GM12865 (cell line): Measurements from ENCODE around the gene HJV.

Source experiments
- DNase-seq: peaks from one replicate; pipeline ENCODE4 v3.0.0; 2010; ENCODE audit warnings: low read depth
- H3K4me3 ChIP-seq: 2 replicates; pipeline ENCODE4 v1.5.1; 2011; ENCODE audit warnings: mild to moderate bottlenecking, low read depth, low read length, control low read depth
- TF ChIP-seq, protein P1 (sequence below): IDR thresholded peaks from 2 replicates; pipeline ENCODE4 v1.5.1; 2011; ENCODE audit warnings: low read length, control low read depth, low read depth, inconsistent platforms; ENCODE audit not compliant: insufficient read depth; ENCODE audit errors: missing control alignments

Gene HJV

GRCh38 chr1:145992958-145993617 lies 28.4 kb downstream of the HJV start:
- DNase-seq = no peak
- TF ChIP-seq, protein P1, sequence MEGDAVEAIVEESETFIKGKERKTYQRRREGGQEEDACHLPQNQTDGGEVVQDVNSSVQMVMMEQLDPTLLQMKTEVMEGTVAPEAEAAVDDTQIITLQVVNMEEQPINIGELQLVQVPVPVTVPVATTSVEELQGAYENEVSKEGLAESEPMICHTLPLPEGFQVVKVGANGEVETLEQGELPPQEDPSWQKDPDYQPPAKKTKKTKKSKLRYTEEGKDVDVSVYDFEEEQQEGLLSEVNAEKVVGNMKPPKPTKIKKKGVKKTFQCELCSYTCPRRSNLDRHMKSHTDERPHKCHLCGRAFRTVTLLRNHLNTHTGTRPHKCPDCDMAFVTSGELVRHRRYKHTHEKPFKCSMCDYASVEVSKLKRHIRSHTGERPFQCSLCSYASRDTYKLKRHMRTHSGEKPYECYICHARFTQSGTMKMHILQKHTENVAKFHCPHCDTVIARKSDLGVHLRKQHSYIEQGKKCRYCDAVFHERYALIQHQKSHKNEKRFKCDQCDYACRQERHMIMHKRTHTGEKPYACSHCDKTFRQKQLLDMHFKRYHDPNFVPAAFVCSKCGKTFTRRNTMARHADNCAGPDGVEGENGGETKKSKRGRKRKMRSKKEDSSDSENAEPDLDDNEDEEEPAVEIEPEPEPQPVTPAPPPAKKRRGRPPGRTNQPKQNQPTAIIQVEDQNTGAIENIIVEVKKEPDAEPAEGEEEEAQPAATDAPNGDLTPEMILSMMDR = no peak
- no peak overlapping the region for H3K4me3 ChIP-seq

GRCh38 chr1:145992502-145992936 lies 29.0 kb downstream of the HJV start:
- no peak for DNase-seq
- no peak overlapping the region for H3K4me3 ChIP-seq
- TF ChIP-seq, protein P1 = no peak

DNA sequence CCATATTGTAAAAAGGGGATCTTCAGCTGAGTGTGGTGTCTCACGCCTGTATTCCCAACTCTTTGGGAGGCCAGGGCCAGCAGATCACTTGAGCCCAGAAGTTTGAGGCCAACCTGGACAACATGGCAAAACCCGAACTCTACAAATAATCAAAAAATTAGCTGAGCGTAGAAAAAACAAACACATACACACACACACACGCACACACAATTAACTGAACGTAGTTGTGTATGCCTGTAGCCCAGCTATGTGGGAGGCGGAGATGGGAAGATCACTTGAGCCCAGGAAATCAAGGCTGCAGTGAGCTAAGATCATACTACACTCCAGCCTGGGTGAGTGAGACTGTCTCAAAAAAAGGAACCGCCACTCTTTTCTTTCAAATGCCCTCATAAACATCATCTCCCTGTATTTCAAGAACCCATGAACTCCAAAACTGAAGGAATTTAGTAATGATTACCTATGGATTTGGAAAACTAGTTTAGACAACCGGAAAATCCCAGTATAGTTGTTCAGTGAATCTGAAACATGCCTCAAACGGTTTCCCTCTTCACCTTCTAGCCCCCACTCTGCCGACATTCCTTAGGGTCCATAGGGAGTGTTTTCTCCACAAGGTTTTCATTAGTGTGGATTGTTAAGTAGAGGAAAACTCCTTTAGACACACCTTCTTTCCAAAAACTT lies 29.7 kb downstream of the HJV start:
- TF ChIP-seq, protein P1 = no peak
- H3K4me3 ChIP-seq = no peak overlapping the region
- DNase-seq = no peak

GRCh38 chr1:145990249-145990855 lies 31.2 kb downstream of the HJV start:
- H3K4me3 ChIP-seq = no peak overlapping the region
- no peak for DNase-seq
- TF ChIP-seq, protein P1 = no peak

DNA sequence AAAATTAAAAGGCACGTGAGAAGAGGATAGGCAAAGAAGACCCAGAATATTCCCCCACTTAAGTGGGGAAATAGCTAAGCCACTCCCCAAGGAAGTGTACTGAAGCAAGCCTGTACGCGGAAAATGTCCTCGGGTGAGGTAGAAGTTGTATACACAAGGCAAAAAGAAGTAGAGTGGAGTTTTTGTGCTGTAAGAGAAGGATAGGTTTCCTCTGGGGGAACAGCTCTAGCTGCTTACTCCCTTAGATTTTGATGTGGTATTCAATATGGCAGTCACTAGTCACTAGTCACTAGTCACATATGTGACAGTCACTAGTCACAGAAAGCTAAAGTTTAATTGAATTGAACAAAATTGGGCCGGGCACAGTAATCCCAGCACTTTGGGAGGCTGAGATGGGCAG lies 32.8 kb downstream of the HJV start:
- TF ChIP-seq, protein P1 = no peak
- no peak overlapping the region for H3K4me3 ChIP-seq
- no peak for DNase-seq

DNA sequence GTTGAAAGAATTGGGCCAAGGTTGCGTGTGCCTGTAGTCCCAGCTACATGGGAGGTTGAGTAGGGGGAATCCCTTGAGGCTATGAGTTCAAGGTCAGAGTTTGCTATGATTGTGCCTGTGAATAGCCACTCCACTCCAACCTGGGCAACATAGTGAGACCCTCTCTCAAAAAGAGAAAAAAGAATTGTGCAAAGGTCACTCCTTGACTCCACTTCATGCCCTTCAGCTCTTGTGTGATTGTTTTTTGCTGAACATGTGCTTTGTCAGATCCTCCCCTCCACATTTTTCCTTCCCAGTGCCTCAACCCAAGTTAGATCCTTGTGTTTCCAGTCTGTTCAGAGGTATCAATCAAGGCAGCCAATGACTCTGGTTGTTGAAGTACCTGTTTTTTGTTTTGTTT lies 33.6 kb downstream of the HJV start:
- TF ChIP-seq, protein P1 = no peak

More for the DNA sequence above, 33.6 kb downstream of the HJV start:
- no peak overlapping the region for H3K4me3 ChIP-seq
- DNase-seq = no peak
